Frontal cortex (tissue), 4 donors: ENCODE results near the gene PIAS4. TPM values are rescaled to one million over a fixed set of nuclear protein-coding genes. Genes with fewer than 3 reads are reported as not detected.
A peak's percentile ranks its signal among the peaks of the same experiment; 100 is the strongest.

ENCODE experiments used
- DNase-seq, 2 donors: peaks; one replicate each; pipeline ENCODE4 v3.0.0; 2012; ENCODE audit warnings: low spot score in 2 of 2
- FAIRE-seq: peaks from 2 replicates; lab custom pipeline; 2012; peaks lifted over from hg19 to GRCh38; lab: Jason Lieb, UNC
- total RNA-seq: library from RNA; depleted of rRNA; stranded (reverse); fragments of >200 nt; gene quantifications from one replicate; pipeline ENCODE4 v1.2.3, GENCODE V29; 2014
- donor health status: control.
- donor health status: control.
- donor health status: control.

Gene PIAS4
- total RNA-seq, 1 donor from 2014 or later: 22.0 TPM

- FAIRE-seq (no peak), DNase-seq (no peak)
These were observed 29.2 kb downstream of the PIAS4 start for GRCh38 chr19:4036576-4037300.

GRCh38 chr19:4037301-4037949 is 29.9 kb downstream of the PIAS4 start:
- DNase-seq: no peak
- no peak for FAIRE-seq

- DNase-seq (no peak), FAIRE-seq (no peak)
These were observed 30.5 kb downstream of the PIAS4 start for GRCh38 chr19:4038057-4038456.

GRCh38 chr19:4038661-4039423 is 31.3 kb downstream of the PIAS4 start:
- no peak for FAIRE-seq

GRCh38 chr19:4042064-4042730 is 34.7 kb downstream of the PIAS4 start:
- no peak for FAIRE-seq
- DNase-seq: no peak

More at GRCh38 chr19:4038661-4039423, 31.3 kb downstream of the PIAS4 start:
- DNase-seq: no peak

- FAIRE-seq: no peak
- DNase-seq: no peak
These were observed 35.2 kb downstream of the PIAS4 start for GRCh38 chr19:4042731-4043082.

GRCh38 chr19:4043401-4043800 is 35.9 kb downstream of the PIAS4 start:
- DNase-seq: no peak
- no peak for FAIRE-seq

- DNase-seq (no peak), FAIRE-seq (no peak)
These were observed 36.6 kb downstream of the PIAS4 start for GRCh38 chr19:4043966-4044715.

- no peak for FAIRE-seq
- DNase-seq: no peak
These were observed 37.5 kb downstream of the PIAS4 start for GRCh38 chr19:4044990-4045465.

- no peak for FAIRE-seq
- DNase-seq: no peak
These were observed 38.2 kb downstream of the PIAS4 start for GRCh38 chr19:4045597-4046361.

GRCh38 chr19:4046362-4046691 is 38.8 kb downstream of the PIAS4 start:
- DNase-seq: no peak
- FAIRE-seq: no peak

GRCh38 chr19:4046946-4047683 is 39.6 kb downstream of the PIAS4 start:
- no peak for DNase-seq
- FAIRE-seq: no peak

GRCh38 chr19:4049432-4049831 is 41.9 kb downstream of the PIAS4 start:
- FAIRE-seq (no peak), DNase-seq (no peak)

GRCh38 chr19:4051175-4052101 is 43.9 kb downstream of the PIAS4 start:
- FAIRE-seq (no peak), DNase-seq (no peak)

- peak in 1 of 2 donors; percentile 71 for DNase-seq
- no peak for FAIRE-seq
These were observed 44.8 kb downstream of the PIAS4 start for GRCh38 chr19:4052114-4052992.

GRCh38 chr19:4052993-4053422 is 45.5 kb downstream of the PIAS4 start:
- DNase-seq (no peak), FAIRE-seq (no peak)
